Measurements from ENCODE around the gene PTK6. TPM values are rescaled to one million over a fixed set of nuclear protein-coding genes. Genes with fewer than 3 reads are reported as not detected.

Gene PTK6
- total RNA-seq, 4 donors from 2014 or later, result under 0.01 TPM; not detected in 2

GRCh38 chr20:63504642-63505041, 32.5 kb downstream of the PTK6 start:
- TF ChIP-seq POLR2A (IDR thresholded peaks at IDR 0.05), result no peak
- TF ChIP-seq, protein P1, sequence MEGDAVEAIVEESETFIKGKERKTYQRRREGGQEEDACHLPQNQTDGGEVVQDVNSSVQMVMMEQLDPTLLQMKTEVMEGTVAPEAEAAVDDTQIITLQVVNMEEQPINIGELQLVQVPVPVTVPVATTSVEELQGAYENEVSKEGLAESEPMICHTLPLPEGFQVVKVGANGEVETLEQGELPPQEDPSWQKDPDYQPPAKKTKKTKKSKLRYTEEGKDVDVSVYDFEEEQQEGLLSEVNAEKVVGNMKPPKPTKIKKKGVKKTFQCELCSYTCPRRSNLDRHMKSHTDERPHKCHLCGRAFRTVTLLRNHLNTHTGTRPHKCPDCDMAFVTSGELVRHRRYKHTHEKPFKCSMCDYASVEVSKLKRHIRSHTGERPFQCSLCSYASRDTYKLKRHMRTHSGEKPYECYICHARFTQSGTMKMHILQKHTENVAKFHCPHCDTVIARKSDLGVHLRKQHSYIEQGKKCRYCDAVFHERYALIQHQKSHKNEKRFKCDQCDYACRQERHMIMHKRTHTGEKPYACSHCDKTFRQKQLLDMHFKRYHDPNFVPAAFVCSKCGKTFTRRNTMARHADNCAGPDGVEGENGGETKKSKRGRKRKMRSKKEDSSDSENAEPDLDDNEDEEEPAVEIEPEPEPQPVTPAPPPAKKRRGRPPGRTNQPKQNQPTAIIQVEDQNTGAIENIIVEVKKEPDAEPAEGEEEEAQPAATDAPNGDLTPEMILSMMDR (IDR thresholded peaks at IDR 0.05), result no peak
- DNase-seq, result no peak
- H3K4me3 ChIP-seq, result no peak overlapping the region
- H3K9me3 ChIP-seq, result peaks cover 0 to 4% of the 10 kb centered on the region in 2 donors
- intact Hi-C loops (cut with DNase I; ENCODE audit: low total_unique reads), result no loop called here
- H3K27ac ChIP-seq, result no peak overlapping the region
- peaks cover 0 to under 1% of the 10 kb centered on the region in 2 donors for H3K4me1 ChIP-seq
- H3K36me3 ChIP-seq, result no peaks in the 10 kb centered on the region
- peaks cover 0 to 16% of the 10 kb centered on the region in 2 donors for H3K27me3 ChIP-seq

DNA sequence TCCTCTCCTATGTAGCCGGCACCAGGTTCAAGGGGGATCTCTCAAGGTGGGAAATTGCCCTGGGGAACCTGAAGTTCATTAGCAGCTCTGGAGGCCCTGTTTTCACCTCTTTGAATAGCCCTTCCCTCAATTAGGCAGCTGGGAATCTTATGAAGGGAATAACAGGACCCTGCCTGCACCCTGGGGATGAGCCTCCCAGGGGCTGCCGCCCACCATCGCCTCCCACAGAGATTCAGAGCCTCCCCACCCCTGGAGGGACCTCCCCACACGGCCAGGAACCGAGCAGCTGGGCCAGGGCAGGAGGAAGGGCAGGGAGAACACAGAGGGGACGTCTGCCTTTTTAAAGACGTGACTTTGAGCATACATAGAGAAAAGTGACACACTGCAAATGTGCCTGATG, 33.7 kb downstream of the PTK6 start:
- H3K9me3 ChIP-seq, result peaks cover 0 to 4% of the 10 kb centered on the region in 2 donors
- H3K27ac ChIP-seq, result no peak overlapping the region
- TF ChIP-seq, protein P1 (IDR thresholded peaks at IDR 0.05), result no peak
- no peak for TF ChIP-seq POLR2A (IDR thresholded peaks at IDR 0.05)
- DNase-seq, result no peak
- H3K36me3 ChIP-seq, result no peaks in the 10 kb centered on the region
- H3K4me1 ChIP-seq, result peaks cover 0 to 10% of the 10 kb centered on the region in 2 donors
- peaks cover 1 to 20% of the 10 kb centered on the region in 2 donors for H3K27me3 ChIP-seq
- H3K4me3 ChIP-seq, result no peak overlapping the region
- intact Hi-C loops (cut with DNase I; ENCODE audit: low total_unique reads), result no loop called here

DNA sequence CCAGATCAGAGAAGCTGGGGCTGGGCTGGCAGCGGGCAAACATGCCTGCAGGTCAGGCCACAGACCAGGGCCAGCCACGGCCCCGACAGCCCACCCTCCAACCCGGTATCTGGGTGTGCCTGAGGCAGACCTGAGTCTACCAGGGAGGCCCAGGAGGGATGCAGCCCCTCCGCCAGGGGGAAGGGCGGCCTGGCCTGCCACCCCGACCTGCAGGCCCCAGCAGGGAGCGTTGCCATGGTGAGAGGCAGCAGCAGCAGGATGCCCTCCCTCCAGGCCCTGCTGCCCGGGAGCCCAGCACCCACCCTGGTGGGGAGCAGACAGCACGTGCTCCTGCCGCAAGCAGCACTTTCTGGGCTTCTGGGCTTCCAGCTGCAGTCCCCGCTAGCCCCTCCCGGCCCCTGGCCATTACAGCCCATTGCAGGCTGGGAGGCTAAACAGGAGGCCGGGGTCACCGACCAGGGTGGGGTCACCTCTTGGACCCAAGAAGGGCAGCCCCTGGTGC, 34.5 kb downstream of the PTK6 start:
- intact Hi-C loops (cut with DNase I; ENCODE audit: low total_unique reads), result no loop called here
- Histone ChIP-seq H3K27ac (no peak overlapping the region), H3K9me3 (peaks cover 0 to 4% of the 10 kb centered on the region in 2 donors), H3K27me3 (peaks cover 8 to 25% of the 10 kb centered on the region in 2 donors), H3K4me1 (peaks cover 0 to 10% of the 10 kb centered on the region in 2 donors), H3K36me3 (no peaks in the 10 kb centered on the region), H3K4me3 (no peak overlapping the region)
- DNase-seq, result no peak
- TF ChIP-seq POLR2A (IDR thresholded peaks at IDR 0.05), result no peak
- TF ChIP-seq, protein P1 (IDR thresholded peaks at IDR 0.05), result no peak

GRCh38 chr20:63501818-63502670, 35.1 kb downstream of the PTK6 start:
- no peak for DNase-seq
- Histone ChIP-seq H3K9me3 (peaks cover 0 to 4% of the 10 kb centered on the region in 2 donors), H3K27me3 (peaks cover 9 to 25% of the 10 kb centered on the region in 2 donors), H3K4me1 (peaks cover 0 to 10% of the 10 kb centered on the region in 2 donors), H3K27ac (no peak overlapping the region), H3K36me3 (no peaks in the 10 kb centered on the region), H3K4me3 (no peak overlapping the region)
- TF ChIP-seq POLR2A (IDR thresholded peaks at IDR 0.05), result no peak
- TF ChIP-seq, protein P1 (IDR thresholded peaks at IDR 0.05), result no peak
- intact Hi-C loops (cut with DNase I; ENCODE audit: low total_unique reads), result no loop called here
